GM18508 (cell line): ENCODE measurements around the gene C19orf38.
"Not testable (repeated sequence)": the region's sequence is repeated elsewhere in the genome, so short reads cannot be mapped to it uniquely, and the experiment has no call there.

ENCODE experiments used
- ATAC-seq: cut with Tn5 transposase; IDR thresholded peaks from one replicate; pipeline ENCODE4 v1.9.1; 2021; ENCODE audit warnings: moderate number of reproducible peaks; ENCODE audit not compliant: insufficient read depth, unreplicated experiment

C19orf38 gene

GRCh38 chr19:10819124-10820060, 28.8 kb upstream of the C19orf38 start:
- no peak for ATAC-seq

GRCh38 chr19:10820173-10820572, 28.0 kb upstream of the C19orf38 start:
- ATAC-seq = no peak

GRCh38 chr19:10823690-10824089, 24.5 kb upstream of the C19orf38 start:
- no peak for ATAC-seq

GRCh38 chr19:10826231-10826630, 22.0 kb upstream of the C19orf38 start:
- ATAC-seq = no peak

- no peak for ATAC-seq
Measured at GRCh38 chr19:10826846-10827245, 21.4 kb upstream of the C19orf38 start.

- ATAC-seq = no peak
Measured at GRCh38 chr19:10828981-10829821, 19.0 kb upstream of the C19orf38 start.

GRCh38 chr19:10829967-10830366, 18.2 kb upstream of the C19orf38 start:
- ATAC-seq = no peak

- no peak for ATAC-seq
Measured at GRCh38 chr19:10830370-10830769, 17.8 kb upstream of the C19orf38 start.

GRCh38 chr19:10830931-10831779, 17.1 kb upstream of the C19orf38 start:
- ATAC-seq = no peak

GRCh38 chr19:10831987-10832938, 16.0 kb upstream of the C19orf38 start:
- ATAC-seq = no peak

GRCh38 chr19:10832939-10833296, 15.3 kb upstream of the C19orf38 start:
- ATAC-seq = no peak

- ATAC-seq = no peak
Measured at GRCh38 chr19:10835089-10835753, 13.0 kb upstream of the C19orf38 start.

GRCh38 chr19:10835754-10836478, 12.3 kb upstream of the C19orf38 start, which contains the start of gene TMED1:
Gene TMED1, minus strand, starts transcription at chr19:10836212. Its CDS starts 21 bp downstream, at chr19:10836191.
- ATAC-seq = peak; percentile 41

- ATAC-seq = no peak
Measured at GRCh38 chr19:10836479-10837330, 11.5 kb upstream of the C19orf38 start.

GRCh38 chr19:10837649-10838048, 10.6 kb upstream of the C19orf38 start:
- not testable (repeated sequence) for ATAC-seq

GRCh38 chr19:10838377-10838776, 9.8 kb upstream of the C19orf38 start:
- ATAC-seq = no peak
